HG02981 (cell line): ENCODE measurements around the gene TULP1.
"Not testable (repeated sequence)": the region's sequence is repeated elsewhere in the genome, so short reads cannot be mapped to it uniquely, and the experiment has no call there.

Source experiments
- ATAC-seq: cut with Tn5 transposase; IDR thresholded peaks from one replicate; pipeline ENCODE4 v1.9.1; 2021; ENCODE audit warnings: mild to moderate bottlenecking, moderate library complexity; ENCODE audit not compliant: unreplicated experiment

Gene TULP1

DNA sequence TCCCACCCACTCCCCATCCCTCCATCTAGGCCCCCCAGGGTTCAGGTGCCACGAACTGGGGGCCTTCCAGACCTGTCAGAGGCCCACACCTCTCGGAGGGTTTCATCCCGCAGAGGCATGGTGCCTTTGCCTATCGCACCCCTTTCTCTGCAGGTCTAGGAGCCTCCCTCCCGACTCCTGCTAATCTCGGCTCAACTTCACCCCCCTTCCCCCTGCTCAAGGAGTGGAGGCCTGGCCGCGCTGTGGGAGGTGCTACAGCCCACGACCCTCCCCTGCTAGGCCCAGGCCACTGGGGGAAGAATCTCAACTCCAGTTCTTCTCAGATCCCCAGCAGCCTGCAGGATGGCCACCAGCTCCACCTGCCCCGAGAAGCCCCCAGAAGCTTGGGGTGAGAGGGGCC is at the start of gene TULP1:
TULP1 (minus strand) TSS at position 157 of the 400 bp plus-strand sequence; CDS start at position 119, 38 bp downstream.
- no peak for ATAC-seq

DNA sequence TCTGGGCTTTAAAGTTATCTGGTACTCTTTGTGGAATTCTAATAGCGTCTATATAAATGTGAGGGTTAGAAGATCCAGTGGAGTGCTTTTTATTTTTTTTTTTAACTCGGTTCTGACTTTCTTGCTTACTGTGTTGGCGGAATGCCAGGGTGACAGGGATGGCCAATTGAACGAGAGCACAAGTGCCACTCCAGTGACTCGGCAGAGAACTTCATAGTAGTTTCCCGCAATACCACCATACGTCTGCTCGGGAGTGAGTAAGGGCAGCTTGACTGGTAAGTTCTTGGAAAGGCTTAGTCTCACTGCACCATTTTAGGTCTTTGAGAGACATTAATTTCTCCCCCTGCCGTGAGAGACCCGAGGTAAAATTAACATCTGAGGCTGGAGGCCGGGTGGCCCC is 49.4 kb upstream of the TULP1 start:
- ATAC-seq, result no peak

DNA sequence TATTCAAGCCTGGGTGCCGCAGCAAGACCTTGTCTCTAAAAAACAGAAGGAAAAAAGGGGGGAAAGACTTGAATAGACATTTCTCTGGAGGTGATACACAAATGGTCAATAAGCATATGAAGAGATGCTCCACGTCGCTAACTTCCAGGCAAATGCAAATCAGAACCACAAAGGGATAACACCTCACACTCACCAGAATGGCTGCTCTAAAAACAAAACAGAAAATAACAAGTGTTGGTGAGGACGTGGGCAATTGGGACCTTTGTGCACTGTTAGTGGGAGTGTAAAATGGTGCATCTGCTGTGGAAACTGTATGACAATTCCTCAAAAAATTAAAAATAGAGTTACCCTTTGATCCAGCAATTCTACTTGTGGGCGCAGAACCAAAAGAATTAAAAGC is 48.4 kb upstream of the TULP1 start:
- no peak for ATAC-seq

DNA sequence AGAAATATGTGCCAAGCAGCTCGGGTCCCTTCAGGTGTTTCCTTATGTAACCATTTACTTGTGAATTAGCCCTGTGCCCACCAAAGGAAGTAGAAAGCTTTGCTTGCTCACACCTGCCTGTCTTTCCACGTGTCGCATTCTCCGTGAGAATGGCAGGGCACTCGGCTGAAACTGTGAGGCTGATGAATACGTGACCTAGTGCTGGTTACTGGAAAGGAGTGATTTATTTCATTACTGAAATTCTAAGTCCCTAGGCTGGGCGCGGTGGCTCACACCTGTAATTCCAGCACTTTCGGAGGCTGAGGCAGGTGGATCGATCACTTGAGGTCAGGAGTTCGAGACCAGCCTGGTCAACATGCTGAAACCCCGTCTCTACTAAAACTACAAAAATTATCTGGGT is 45.9 kb upstream of the TULP1 start:
- ATAC-seq, result no peak

DNA sequence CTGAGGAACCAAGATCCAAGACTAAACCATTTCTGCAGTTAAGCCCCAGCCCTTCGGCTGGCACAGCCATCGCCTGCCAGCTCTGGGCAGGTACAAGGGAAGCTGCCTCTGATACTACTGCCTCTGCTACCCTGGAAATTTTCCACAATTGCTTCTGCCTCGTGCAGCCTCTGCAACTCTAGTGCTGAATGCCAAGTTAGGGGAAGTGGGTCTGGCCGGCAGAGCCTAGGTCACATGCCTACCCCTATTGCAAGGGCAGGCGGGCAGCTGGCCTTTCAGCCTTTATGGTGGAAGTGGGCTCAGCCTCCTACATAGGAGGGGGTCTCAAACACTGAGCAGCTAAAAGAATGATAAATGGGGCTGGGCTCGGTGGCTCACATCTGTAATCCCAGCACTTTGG is 44.5 kb upstream of the TULP1 start:
- no peak for ATAC-seq

DNA sequence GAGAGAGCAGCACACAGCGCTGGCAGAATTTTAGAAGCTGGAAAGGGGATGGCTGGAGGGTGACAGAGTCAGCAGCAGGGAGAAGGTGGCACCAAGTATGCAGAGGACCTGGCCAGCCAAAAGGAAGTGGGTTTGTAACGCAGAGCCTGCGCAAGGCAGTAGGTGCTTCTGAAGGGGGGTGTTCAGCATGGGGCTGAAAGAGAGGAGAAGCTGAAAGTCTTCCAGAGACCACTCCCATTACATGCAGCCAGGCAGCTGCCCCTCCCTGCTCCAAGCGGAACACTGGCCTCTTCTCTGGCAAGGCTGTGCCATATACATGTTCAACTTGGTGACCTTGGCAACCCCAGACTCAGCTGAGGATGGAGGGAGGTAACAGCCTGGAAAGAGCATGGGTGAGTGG is 42.1 kb upstream of the TULP1 start:
- no peak for ATAC-seq

DNA sequence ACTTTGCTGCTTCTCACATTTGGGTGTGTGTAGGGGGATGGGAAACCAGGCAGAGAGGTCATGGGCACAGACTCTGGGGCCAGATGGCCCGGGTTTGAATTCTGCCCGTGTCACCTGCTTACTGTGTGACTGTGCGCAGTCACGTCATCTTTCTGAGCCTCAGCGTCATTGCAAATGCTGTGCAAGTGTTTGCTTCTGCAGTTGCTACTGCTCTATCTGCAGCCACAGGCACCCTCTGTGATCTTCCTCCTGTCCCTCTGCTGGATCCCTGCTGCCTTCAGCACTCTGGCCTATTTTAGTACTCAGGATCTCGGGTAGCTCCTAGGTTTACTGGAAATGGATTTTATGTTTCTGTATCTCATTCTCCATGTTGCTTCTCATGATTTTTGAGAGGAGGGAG is 40.6 kb upstream of the TULP1 start:
- no peak for ATAC-seq

DNA sequence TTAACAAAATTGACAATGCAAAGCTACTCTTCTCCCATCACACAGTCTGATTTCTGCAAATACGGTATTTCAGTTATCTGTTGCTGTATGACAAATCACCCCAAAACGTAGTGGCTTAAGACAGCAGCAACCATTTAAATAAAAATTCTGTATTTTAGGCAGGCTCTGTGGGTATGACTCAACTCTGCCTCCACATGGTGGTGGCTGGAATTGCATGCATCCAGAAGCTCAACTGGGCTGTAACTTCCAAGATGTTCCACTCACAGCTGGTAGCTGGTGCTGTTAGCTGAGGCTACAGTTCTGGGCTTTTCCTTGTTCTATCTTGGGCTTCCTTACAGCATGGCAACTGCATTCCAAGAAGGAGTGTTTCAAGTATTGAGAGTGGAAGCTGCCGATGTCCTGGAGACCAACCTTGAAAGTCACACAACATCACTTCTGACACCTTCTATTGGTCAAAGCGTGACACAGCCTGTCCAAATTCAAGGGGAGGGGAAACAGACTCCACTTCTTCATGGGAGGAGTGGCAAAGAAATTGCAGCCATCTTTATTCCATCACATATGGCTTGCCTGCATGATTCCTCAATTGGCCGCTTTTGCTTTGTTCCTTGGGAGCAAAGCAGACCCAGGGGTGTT is 39.7 kb upstream of the TULP1 start:
- ATAC-seq, result no peak

DNA sequence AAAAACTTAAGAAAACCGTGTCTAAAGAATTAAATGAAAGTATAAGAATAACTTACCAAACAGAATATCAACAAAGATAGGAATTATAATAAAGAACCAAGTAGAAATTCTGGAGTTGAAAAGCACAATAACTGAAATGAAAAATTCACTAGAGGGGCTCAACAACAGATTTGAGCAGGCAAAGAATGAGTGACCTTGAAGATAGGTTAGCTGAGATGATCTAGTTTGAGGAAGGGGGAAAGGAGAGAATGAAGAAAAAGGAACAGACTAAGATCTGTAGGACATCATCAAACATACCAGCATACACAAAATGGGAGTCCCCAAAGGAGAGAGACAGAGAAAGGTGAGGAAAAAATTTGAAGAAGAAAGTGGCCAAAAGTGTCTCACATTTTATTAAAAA is 37.7 kb upstream of the TULP1 start:
- no peak for ATAC-seq

DNA sequence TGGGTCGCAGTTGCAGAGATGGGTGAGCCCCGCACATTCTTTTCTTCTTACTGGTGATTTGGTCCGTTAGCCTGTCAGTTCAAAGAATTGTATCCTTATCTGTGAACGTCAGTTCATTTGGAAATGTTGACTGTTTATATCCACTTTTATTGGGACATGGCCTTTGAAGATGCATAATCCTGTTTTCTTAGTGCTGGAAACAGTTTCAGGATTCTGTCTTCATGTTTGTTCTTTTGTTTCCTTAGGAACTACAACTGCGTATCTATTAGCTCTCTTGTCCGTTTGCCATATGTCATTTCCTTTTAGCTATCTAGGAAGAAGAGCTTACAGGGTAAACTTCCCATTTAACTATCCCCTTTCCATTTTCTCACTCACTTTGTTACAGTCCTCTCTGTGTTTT is 35.0 kb upstream of the TULP1 start:
- no peak for ATAC-seq

DNA sequence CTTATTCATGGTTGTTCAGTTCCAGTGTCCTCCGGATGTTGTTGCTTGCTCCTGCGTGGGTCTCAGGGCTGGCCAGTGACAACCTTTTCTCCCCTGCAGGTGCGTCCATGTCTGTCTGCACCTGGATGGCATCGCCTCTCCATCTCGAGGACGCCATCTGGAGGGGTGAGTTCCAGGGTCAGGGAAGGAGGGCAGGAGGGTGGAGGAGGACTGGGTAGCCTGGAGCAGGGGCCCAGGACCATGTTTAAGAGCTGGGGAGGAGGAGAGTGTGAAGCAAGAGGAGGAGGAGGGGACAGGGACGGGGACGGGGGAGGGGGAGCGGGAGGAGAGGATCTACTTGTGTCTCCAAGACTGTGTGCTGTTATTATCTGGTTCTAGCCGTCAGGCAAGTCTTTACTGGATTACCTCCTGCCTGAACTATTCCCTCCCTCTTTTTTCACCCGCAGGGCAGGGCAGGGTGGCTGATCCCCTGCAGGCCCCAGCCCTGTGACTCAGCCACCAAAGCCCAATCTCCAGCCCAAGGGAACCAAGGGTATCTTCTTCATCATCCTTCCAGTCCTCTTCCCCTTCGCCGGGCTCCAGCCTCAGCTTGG is 32.2 kb upstream of the TULP1 start:
- ATAC-seq, result no peak

DNA sequence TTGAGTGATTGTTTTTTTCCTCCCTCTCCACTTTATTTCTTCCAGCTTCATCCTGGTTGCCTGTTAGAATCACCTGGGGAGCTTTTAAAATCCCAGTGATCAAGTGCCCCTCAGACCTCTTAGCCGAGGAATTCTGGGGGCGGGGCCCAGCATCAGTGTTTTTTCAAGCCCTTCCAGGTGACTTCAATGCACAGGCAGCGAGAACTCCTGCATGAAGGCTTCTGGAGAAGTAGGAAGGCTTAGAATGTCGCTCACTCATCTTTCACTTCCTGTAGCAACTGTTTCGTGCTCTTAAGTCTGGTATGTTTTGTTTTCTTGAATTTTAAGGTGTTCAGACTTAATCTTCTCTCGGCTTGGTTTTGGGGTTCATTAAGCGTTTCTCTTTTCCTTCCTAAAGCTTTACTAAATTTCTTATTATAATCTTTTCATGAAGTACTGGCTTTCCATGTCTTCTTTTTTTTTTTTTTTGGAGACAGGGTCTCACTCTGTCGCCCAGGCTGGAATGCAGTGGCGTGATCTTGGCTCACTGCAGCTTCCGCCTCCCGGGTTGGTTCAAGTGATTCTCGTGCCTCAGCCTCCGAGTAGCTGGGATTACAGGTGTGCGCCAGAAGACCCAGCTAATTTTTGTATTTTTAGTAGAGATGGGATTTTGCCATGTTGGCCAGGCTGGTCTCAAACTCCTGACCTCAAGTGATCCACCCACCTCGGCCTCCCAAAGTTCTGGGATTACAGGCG is 30.9 kb upstream of the TULP1 start:
- ATAC-seq, result no peak

DNA sequence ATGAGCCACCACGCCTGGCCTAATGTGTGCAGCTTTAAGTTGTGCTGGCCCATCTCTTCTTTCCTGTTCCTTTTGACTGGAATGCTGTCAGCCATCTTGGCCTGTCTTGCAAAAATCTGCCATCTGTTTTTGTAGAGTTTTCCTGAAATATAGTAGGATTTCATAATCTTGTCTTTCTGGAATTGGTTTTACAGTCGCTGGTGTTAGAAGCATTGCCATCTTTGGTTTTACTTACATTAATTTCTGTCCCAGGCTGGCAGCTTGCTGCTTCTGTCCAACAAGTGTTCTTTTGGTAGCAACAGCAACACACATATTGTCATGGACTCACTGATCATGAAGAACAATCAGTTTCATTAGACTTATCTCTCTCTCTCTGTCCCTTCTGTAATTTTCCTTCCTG is 29.1 kb upstream of the TULP1 start:
- no peak for ATAC-seq

DNA sequence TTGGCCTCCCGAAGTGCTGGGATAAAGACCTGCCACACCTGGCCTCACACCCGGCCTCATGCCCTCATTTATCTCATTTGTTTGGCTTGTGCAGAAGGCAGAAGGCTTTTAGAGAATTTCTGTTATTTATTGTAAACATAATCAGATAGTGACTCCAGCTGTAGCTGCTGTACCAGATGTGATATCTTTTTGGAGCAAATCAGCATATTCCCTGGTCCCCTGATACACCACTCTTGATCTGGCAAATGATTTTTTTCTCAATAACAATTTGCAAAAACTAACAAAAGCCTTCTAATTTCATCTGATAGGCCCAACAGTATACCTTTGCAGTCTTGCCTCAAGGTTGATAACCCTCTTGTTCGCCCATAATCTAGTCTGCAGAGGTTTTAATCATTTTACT is 26.5 kb upstream of the TULP1 start:
- ATAC-seq, result no peak

DNA sequence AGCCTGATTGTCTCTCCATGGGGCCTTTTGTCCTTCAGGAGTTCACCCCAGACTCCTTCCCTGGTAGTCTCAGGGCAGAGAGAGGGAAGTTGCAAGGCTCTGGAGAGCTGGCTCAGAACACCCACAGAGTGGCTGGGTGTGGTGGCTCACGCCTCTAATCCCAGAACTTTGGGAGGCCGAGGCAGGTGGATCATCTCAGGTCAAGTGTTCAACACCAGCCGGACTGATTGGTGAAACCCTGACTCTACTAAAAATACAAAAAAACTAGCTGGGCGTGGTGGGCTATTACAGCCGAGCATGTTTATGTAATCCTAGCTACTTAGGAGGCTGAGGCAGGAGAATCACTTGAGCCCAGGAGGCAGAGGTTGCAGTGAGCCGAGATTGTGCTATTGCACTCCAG is 23.2 kb upstream of the TULP1 start:
- ATAC-seq, result not testable (repeated sequence)

DNA sequence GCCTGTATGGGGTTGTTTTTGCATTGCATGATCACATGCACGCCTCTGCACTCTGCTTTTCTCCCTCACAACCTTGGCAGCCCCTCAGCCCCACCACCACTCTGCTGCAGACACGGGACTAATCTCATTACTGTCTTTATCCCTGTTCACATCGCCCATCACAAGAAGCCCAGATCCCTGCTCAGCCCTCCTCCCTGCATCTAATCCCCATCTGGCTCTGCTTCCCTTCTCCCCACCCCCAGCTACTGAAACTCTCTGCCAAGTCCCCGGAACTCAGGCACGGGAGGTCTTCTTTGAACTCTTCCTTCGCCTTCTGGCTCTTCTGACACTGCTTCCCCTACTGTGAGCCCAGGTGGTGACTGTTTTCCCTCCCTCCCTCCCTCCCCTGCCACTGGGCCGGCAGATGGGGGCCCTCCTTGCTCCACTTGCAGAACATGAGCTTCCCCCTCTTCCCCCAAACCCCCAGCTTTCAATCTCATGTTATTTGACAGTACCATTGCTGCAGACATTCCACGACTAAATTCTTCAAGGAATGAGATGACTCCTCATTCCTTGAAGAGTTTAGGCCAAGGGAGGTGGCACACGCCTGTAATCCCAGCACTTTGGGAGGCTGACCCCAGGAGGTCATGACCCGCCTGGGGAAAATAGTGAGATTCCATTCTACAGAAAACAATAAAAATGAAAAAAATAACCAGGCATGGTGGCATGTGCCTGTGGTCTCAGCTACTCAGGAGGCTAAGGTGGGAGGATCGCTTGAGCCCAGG is 21.9 kb upstream of the TULP1 start:
- no peak for ATAC-seq

DNA sequence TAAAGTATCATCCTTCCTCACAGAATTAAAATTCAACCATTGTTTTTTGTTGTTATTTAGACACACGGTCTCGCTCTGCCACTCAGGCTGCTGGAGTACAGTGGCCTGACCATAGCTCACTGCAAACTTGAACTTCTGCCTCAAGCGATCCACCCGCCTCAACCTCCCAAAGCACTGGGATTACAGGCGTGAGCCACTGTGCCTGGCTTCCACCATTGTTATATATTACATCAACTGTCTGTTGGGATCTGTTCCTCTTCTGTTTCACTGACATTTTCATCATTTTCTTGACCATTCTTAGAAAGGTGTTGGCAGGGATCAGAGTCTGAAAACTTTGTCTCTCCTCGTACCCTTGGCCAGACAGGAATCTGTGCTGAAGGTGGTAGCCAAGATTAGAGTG is 21.3 kb upstream of the TULP1 start:
- ATAC-seq, result no peak

DNA sequence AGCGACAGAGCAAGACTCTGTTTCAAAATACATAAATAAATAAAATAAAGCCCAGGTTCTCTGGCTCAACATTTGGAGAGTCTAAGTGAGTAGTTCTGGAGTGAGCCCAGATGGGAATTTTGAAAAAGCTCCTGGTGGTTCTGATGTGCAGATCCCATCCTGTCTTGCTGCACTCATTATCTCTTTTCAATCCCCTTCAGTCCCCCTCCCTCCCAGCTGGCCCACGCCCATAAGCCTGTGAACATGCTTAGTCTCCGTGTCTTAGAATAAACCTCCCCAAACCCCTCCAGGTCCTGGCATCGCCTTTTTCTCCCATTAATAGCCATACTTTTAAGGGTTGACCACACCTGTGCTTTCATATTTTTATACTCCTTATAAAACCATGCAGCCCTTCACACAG is 19.4 kb upstream of the TULP1 start:
- ATAC-seq, result no peak

DNA sequence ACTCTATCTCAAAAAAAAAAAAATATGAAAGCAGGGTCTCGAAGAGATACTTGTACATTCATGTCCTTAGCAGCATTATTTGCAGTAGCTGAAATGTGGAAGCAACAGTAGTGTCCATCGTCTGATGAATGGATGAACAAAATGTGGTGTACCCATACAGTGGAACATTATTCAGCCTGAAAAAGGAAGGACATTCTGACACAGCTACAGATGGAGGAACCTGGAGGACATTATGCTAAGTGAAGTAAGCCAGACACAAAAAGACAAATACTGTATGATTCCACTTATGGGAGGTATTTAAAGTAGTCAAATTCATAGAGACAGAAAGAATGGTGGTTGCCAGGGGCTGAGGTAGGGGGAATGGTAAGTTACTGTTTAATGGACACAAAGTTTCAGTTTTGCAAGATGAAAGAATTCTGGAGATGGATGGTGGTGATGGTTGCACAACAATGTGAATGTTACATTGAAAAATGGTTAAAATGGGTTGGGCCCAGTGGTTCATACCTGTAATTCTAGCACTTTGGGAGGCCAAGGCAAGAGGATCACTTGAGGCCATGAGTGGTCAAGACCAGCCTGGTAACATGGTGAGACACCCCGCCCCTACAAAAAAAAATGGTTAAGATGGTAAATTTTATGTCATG is 11.8 kb upstream of the TULP1 start:
- ATAC-seq, result no peak

DNA sequence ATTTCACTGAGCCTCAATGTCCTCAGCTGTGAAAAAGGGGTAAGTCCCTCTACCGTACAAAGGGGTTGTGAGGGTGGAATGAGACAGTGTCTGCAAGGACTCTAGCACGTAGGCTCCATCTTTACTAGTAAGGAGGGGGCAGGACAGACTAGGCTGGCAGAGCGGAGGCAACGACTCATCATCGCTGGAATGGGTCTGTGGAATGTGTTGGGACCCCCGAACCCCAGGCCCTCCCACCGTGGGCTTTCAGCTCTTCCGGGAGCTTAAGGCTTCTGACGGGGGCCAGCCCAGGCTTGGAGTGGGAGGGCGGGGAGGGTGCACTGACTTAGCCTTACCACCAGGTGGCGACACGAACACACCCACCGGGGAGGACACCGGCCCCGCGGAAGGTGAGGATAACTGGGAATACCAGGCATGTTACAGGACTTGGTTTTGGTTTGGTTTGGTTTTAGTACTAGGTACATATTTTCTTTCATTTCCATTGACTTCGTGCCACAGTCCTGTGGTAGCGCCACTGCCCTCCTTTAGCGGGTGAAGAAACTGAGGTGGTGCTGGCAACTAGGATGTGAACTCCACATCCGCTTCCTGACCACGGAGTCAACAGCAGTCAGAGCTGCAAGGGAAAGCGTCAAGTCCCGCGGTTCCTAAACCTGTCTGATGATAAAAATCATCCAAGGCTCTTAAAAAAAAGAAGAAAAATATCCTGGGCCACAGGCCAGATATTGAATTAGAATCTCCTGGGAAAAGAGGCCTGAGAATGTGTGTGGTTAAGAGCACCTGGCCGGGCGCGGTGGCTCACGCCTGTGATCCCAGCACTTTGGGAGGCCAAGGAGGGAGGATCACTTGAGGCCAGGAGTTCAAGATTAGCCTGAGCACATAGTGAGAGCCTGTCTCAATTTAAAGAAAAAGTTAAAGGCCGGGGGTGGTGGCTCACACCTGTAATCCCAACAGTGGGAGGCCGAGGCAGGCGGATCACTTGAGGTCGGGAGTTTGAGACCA is 10.3 kb upstream of the TULP1 start:
- no peak for ATAC-seq
